Astrocyte (in vitro differentiated cells and primary cell): ENCODE measurements around the gene SRRM1. TPM values are rescaled to one million over a fixed set of nuclear protein-coding genes. Genes with fewer than 3 reads are reported as not detected.

Experiments
- DNase-seq: peaks from one replicate; pipeline ENCODE4 v3.0.0-alpha.2; 2010; ENCODE audit warnings: low read depth
- FAIRE-seq: peaks from 2 replicates; lab custom pipeline; 2011; peaks lifted over from hg19 to GRCh38; lab: Jason Lieb, UNC
- H2AFZ ChIP-seq: 2 replicates; pipeline ENCODE4 v1.6.0; 2012; ENCODE audit warnings: low read depth, low read length, inconsistent platforms
- H3K27ac ChIP-seq: 2 replicates; pipeline ENCODE4 v1.5.1; 2011; ENCODE audit warnings: low read depth, low read length, inconsistent platforms
- H3K27me3 ChIP-seq: 2 replicates; pipeline ENCODE4 v1.6.0; 2011; ENCODE audit warnings: low read length, inconsistent platforms; ENCODE audit not compliant: insufficient read depth
- H3K36me3 ChIP-seq: 2 replicates; pipeline ENCODE4 v1.5.1; 2011; ENCODE audit warnings: low read length, inconsistent platforms; ENCODE audit not compliant: insufficient read depth
- H3K4me1 ChIP-seq: 2 replicates; pipeline ENCODE4 v1.5.1; 2011; ENCODE audit warnings: low read length, inconsistent platforms; ENCODE audit not compliant: insufficient read depth
- H3K4me2 ChIP-seq: 2 replicates; pipeline ENCODE4 v1.6.0; 2012; ENCODE audit warnings: low read length, inconsistent platforms
- H3K4me3 ChIP-seq: 2 replicates; pipeline ENCODE4 v1.5.1; 2011; ENCODE audit warnings: low read depth, mild to moderate bottlenecking, low read length, inconsistent platforms; ENCODE audit not compliant: insufficient read depth
- H3K79me2 ChIP-seq: 2 replicates; pipeline ENCODE4 v1.6.0; 2012; ENCODE audit warnings: mild to moderate bottlenecking, low read length, inconsistent platforms; ENCODE audit not compliant: insufficient read depth
- H3K9ac ChIP-seq: 2 replicates; pipeline ENCODE4 v1.6.0; 2012; ENCODE audit warnings: mild to moderate bottlenecking, low read length, inconsistent platforms
- H3K9me3 ChIP-seq: 2 replicates; pipeline ENCODE4 v1.5.1; 2012; ENCODE audit warnings: low read depth, mild to moderate bottlenecking, low read length, inconsistent platforms; ENCODE audit not compliant: insufficient read depth
- H4K20me1 ChIP-seq: 2 replicates; pipeline ENCODE4 v1.6.0; 2012; ENCODE audit warnings: low read length, inconsistent platforms; ENCODE audit not compliant: insufficient read depth
- H3K27ac Mint-ChIP-seq: one replicate; pipeline ENCODE4 v1.8.0; 2021; ENCODE audit warnings: mild to moderate bottlenecking, mixed read lengths; ENCODE audit not compliant: unreplicated experiment
- H3K27me3 Mint-ChIP-seq: one replicate; pipeline ENCODE4 v1.8.0; 2021; ENCODE audit warnings: low read depth, mixed read lengths; ENCODE audit not compliant: unreplicated experiment
- H3K36me3 Mint-ChIP-seq: one replicate; pipeline ENCODE4 v1.8.0; 2021; ENCODE audit warnings: low read depth, mixed read lengths; ENCODE audit not compliant: unreplicated experiment
- H3K4me1 Mint-ChIP-seq: one replicate; pipeline ENCODE4 v1.8.0; 2021; ENCODE audit warnings: low read depth, mixed read lengths; ENCODE audit not compliant: unreplicated experiment
- H3K4me3 Mint-ChIP-seq: one replicate; pipeline ENCODE4 v1.8.0; 2021; ENCODE audit warnings: mild to moderate bottlenecking, moderate library complexity, mixed read lengths; ENCODE audit not compliant: unreplicated experiment
- H3K9me3 Mint-ChIP-seq: one replicate; pipeline ENCODE4 v1.8.0; 2021; ENCODE audit warnings: mild to moderate bottlenecking, mixed read lengths; ENCODE audit not compliant: unreplicated experiment
- EZH2 ChIP-seq: IDR thresholded peaks from 2 replicates; pipeline ENCODE4 v1.6.1; 2012; ENCODE audit warnings: mild to moderate bottlenecking, low read length, inconsistent platforms; ENCODE audit not compliant: insufficient read depth
- total RNA-seq: library from RNA; stranded (reverse); gene quantifications from 2 replicates; pipeline ENCODE4 v1.2.1, GENCODE V29; 2021
- TF ChIP-seq, protein P1 (sequence below): IDR thresholded peaks from 2 replicates; pipeline ENCODE4 v1.5.1; 2011; ENCODE audit warnings: low read depth, mild to moderate bottlenecking, inconsistent platforms, low read length, moderate library complexity; ENCODE audit not compliant: insufficient read depth

Gene SRRM1
- total RNA-seq, 1 donor from 2014 or later, result 138 TPM

DNA sequence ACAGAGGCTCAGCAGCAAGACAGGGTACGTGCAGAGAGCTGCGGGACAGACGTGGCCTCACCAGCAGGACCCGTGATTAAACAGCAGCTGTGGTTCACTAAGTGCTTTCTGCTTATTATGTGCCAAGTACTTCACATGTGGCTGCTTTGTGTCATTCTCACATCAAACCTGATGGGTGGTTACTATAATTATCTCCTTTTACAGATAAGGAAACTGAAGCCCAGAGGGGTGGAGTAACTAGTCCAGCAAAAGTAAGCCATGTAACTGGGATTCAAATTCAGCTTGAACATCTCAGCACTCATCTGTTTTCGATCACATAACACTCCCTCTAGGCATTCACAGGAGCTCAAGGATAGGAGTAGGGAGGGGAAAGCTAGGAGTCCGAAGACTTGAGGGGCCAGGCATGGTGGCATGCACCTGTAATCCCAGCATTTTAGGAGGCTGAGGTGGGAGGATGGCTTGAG is 51.3 kb downstream of the SRRM1 start:
- H3K4me3 Mint-ChIP-seq, result no peak overlapping the region

DNA sequence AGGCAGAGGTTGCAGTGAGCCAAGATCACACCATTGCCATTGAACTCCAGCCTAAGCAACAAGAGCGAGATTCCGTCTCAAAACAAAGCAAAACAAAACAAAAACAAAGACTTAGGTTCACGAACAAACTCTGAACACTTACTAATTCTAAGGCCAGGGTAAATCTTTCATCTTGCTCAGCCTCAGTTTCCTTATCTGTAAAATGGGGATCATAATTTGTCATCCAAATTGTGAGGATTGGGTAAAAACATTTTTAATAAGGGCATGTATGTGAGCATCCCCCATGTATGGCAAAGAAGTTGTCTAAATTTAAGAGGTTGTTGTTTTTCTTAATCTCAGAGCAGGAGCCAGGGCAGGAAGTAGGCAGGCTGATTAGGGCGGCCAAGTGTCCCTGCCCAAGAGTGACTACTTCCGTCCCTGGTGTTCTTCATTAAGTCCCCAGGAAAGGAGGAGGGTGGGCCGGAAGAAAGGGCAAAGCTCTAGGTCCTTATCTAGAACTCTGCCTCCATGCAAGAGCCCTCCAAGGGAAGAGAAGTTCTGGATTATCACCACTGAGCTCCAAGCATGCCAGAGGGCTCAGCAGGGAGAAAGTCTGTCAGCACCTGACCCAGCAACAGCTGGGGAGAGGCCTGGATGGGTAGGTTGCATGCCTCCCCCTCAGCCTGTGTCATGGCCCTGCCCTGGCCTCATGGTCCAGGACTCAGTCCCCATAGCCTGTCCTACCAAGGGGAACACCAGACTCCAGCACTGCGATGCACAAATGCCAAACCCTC is 52.3 kb downstream of the SRRM1 start:
- H3K4me1 ChIP-seq, result peaks cover 6% of the 10 kb centered on the region
- Mint-ChIP-seq H3K4me1 (peaks cover 8% of the 10 kb centered on the region), H3K4me3 (no peak overlapping the region), H3K36me3 (peaks cover 3% of the 10 kb centered on the region), H3K9me3 (peaks cover 5% of the 10 kb centered on the region), H3K27me3 (peaks cover 3% of the 10 kb centered on the region), H3K27ac (no peak overlapping the region)
- DNase-seq, result no peak
- no peaks in the 10 kb centered on the region for H3K36me3 ChIP-seq
- H4K20me1 ChIP-seq, result no peaks in the 10 kb centered on the region
- TF ChIP-seq, protein P1, sequence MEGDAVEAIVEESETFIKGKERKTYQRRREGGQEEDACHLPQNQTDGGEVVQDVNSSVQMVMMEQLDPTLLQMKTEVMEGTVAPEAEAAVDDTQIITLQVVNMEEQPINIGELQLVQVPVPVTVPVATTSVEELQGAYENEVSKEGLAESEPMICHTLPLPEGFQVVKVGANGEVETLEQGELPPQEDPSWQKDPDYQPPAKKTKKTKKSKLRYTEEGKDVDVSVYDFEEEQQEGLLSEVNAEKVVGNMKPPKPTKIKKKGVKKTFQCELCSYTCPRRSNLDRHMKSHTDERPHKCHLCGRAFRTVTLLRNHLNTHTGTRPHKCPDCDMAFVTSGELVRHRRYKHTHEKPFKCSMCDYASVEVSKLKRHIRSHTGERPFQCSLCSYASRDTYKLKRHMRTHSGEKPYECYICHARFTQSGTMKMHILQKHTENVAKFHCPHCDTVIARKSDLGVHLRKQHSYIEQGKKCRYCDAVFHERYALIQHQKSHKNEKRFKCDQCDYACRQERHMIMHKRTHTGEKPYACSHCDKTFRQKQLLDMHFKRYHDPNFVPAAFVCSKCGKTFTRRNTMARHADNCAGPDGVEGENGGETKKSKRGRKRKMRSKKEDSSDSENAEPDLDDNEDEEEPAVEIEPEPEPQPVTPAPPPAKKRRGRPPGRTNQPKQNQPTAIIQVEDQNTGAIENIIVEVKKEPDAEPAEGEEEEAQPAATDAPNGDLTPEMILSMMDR, result no peak
- TF ChIP-seq EZH2, result no peak
- H3K9me3 ChIP-seq, result no peaks in the 10 kb centered on the region
- FAIRE-seq, result no peak
- no peak overlapping the region for H2AFZ ChIP-seq
- no peak overlapping the region for H3K9ac ChIP-seq
- no peak overlapping the region for H3K27ac ChIP-seq
- no peaks in the 10 kb centered on the region for H3K27me3 ChIP-seq
- no peak overlapping the region for H3K4me3 ChIP-seq
- H3K4me2 ChIP-seq, result no peak overlapping the region
- H3K79me2 ChIP-seq, result no peaks in the 10 kb centered on the region

More for the DNA sequence above, 51.3 kb downstream of the SRRM1 start:
- Histone ChIP-seq H2AFZ (no peak overlapping the region), H3K4me1 (peaks cover 6% of the 10 kb centered on the region), H3K27me3 (no peaks in the 10 kb centered on the region), H3K9me3 (no peaks in the 10 kb centered on the region), H3K4me2 (peak overlapping the region; percentile 37), H3K9ac (no peak overlapping the region), H3K79me2 (no peaks in the 10 kb centered on the region), H3K4me3 (no peak overlapping the region), H4K20me1 (no peaks in the 10 kb centered on the region), H3K27ac (no peak overlapping the region), H3K36me3 (no peaks in the 10 kb centered on the region)
- FAIRE-seq, result no peak
- no peak for TF ChIP-seq EZH2
- TF ChIP-seq, protein P1, result no peak
- Mint-ChIP-seq H3K4me1 (peaks cover 8% of the 10 kb centered on the region), H3K9me3 (peaks cover 5% of the 10 kb centered on the region), H3K27ac (peak overlapping the region; percentile 12), H3K36me3 (peaks cover 3% of the 10 kb centered on the region), H3K27me3 (peaks cover 3% of the 10 kb centered on the region)
- DNase-seq, result peak; percentile 81
